KOPT-K1 (cell line): ENCODE data around the gene PODXL2.

Experiments
- H3K27ac ChIP-seq: fragments of 200-600 bp; sonication (generic); 2 replicates; pipeline ENCODE4 v1.5.1; 2016; ENCODE audit warnings: antibody characterized with exemption, mild to moderate bottlenecking, low read depth, low read length; ENCODE audit not compliant: poor library complexity, severe bottlenecking
- H3K36me3 ChIP-seq: fragments of 200-600 bp; sonication (generic); 2 replicates; pipeline ENCODE4 v1.5.1; 2017; ENCODE audit warnings: antibody characterized with exemption, mild to moderate bottlenecking, low read length, moderate library complexity; ENCODE audit not compliant: insufficient read depth
- H3K9me3 ChIP-seq: fragments of 200-600 bp; sonication (generic); 2 replicates; pipeline ENCODE4 v1.5.1; 2017; ENCODE audit warnings: antibody characterized with exemption, low read length, mild to moderate bottlenecking; ENCODE audit not compliant: insufficient read depth, poor library complexity, severe bottlenecking

PODXL2 gene

GRCh38 chr3:127614928-127615589, 13.9 kb upstream of the PODXL2 start:
- Histone ChIP-seq H3K36me3 (peaks cover 100% of the 10 kb centered on the region), H3K9me3 (no peaks in the 10 kb centered on the region), H3K27ac (no peak overlapping the region)

DNA sequence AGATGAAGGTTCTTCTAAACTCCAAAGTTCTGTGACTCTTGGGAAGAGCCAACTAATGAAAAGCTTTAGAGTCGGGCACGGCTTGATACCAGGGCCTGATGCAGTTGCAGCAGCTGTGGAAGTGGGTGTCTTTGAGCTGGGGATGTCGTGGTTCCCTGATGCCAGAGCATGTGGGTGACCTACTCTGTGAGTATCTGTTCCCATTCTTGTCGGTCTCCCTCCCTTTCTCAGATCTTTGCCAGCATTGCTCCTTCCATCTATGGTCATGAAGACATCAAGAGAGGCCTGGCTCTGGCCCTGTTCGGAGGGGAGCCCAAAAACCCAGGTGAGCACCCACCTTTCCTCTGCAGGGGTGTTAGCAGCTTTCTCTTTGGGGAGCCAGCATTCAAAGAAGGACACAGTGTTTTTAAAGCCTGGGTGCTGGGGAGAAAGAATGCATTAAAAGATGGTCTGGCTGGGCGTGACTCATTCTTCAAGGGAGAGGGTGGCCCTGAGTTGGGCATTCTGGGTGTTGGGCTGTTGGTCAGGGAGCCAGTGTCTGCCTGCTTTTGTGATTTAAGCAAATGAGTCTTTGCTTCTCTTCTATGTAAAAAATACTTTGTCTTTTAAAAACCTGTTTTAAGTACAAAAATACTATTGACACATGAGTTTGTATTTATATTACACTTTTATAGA, 13.2 kb upstream of the PODXL2 start:
- Histone ChIP-seq H3K36me3 (peaks cover 100% of the 10 kb centered on the region), H3K27ac (no peak overlapping the region), H3K9me3 (no peaks in the 10 kb centered on the region)

DNA sequence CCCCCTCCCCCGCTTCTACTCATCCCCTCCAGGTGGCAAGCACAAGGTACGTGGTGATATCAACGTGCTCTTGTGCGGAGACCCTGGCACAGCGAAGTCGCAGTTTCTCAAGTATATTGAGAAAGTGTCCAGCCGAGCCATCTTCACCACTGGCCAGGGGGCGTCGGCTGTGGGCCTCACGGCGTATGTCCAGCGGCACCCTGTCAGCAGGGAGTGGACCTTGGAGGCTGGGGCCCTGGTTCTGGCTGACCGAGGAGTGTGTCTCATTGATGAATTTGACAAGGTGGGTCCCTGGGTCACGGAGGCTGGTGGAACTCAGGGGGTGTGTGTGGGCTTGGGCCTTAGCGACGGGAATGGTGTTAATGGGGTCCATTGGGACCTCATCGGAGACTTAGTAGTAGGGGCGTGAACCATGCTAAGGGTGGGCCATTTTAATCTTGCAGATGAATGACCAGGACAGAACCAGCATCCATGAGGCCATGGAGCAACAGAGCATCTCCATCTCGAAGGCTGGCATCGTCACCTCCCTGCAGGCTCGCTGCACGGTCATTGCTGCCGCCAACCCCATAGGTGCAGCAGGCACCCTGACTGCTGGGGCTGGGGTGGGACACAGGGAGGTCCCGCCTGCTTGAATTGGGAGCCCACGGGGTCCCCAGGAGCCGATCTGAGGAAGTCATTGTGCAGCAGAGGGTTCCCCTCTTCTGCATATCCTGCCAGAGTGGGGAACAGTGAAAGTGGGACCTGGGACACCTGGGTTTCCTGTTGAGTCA, 12.0 kb upstream of the PODXL2 start:
- no peak overlapping the region for H3K27ac ChIP-seq
- H3K36me3 ChIP-seq = peaks cover 100% of the 10 kb centered on the region
- H3K9me3 ChIP-seq = no peaks in the 10 kb centered on the region

GRCh38 chr3:127618891-127619290, 10.1 kb upstream of the PODXL2 start:
- no peak overlapping the region for H3K27ac ChIP-seq
- H3K36me3 ChIP-seq = peaks cover 97% of the 10 kb centered on the region
- H3K9me3 ChIP-seq = no peaks in the 10 kb centered on the region

- Histone ChIP-seq H3K27ac (no peak overlapping the region), H3K36me3 (peaks cover 78% of the 10 kb centered on the region), H3K9me3 (no peaks in the 10 kb centered on the region)
Observed at GRCh38 chr3:127620637-127621375, 8.2 kb upstream of the PODXL2 start.

- H3K9me3 ChIP-seq = no peaks in the 10 kb centered on the region
- H3K27ac ChIP-seq = no peak overlapping the region
- H3K36me3 ChIP-seq = peaks cover 66% of the 10 kb centered on the region
Observed at GRCh38 chr3:127622031-127622430, 7.0 kb upstream of the PODXL2 start.

DNA sequence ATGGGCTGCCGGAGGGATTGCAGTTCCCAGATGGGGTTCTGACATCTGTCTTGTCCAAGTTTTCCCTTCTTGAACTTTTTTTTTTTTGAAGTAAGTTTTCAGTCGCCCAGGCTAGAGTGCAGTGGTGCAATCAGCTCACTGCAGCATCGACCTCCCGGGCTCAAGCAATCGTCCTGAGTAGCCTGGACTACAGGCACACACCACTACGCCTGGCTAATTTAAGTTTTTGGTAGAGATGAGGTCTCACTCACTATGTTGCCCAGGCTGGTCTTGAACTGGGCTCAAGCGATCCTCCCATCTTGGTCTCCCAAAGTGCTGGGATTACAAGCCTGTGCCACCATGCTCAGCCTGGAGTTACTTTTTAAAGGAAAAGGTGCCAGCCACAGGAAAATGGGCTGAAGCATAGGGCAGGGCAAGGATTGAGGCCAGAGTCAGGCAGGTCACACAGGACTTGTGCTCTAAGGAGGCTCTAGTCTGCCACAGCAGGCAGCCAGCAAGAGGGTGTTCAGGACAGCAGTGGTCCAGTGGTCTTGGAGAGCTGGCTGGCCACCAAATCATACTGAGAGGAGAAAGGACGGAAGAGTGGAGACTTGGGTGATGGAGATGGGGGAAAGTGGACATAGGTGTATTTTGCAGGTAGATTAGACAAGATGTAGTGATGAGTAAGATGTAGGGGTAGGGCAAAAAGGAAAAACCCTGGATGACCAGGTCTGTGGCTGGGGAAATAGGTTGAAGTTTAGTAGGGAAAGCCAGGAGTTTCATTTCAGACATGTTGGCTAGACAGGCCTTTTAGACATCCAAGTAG, 6.0 kb upstream of the PODXL2 start:
- Histone ChIP-seq H3K36me3 (peaks cover 56% of the 10 kb centered on the region), H3K27ac (no peak overlapping the region), H3K9me3 (no peaks in the 10 kb centered on the region)

DNA sequence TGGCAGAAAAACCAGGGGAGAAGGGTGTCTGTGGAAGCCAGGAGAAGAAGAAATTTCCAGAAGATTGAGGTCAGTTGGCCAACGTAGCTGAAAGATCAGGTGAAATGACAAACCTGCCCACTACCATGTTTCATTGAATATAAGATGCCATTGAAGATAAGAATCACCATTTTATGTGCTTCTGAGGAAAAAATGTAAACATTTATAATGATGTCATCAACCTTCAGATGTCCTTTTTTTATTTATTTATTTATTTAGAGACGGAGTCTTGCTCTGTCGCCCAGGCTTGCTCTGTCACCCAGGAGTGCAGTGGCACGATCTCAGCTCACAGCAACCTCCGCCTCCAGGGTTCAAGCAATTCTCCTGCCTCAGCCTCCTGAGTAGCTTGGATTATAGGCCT, 4.9 kb upstream of the PODXL2 start:
- Histone ChIP-seq H3K9me3 (no peaks in the 10 kb centered on the region), H3K36me3 (peaks cover 45% of the 10 kb centered on the region), H3K27ac (no peak overlapping the region)

GRCh38 chr3:127625821-127626220, 3.2 kb upstream of the PODXL2 start:
- H3K9me3 ChIP-seq = no peaks in the 10 kb centered on the region
- no peak overlapping the region for H3K27ac ChIP-seq
- peaks cover 28% of the 10 kb centered on the region for H3K36me3 ChIP-seq

GRCh38 chr3:127628426-127628787, 578 bp upstream of the PODXL2 start:
- H3K36me3 ChIP-seq = peaks cover 2% of the 10 kb centered on the region; the same call in 1 of the 2 replicates
- no peaks in the 10 kb centered on the region for H3K9me3 ChIP-seq
- H3K27ac ChIP-seq = no peak overlapping the region

DNA sequence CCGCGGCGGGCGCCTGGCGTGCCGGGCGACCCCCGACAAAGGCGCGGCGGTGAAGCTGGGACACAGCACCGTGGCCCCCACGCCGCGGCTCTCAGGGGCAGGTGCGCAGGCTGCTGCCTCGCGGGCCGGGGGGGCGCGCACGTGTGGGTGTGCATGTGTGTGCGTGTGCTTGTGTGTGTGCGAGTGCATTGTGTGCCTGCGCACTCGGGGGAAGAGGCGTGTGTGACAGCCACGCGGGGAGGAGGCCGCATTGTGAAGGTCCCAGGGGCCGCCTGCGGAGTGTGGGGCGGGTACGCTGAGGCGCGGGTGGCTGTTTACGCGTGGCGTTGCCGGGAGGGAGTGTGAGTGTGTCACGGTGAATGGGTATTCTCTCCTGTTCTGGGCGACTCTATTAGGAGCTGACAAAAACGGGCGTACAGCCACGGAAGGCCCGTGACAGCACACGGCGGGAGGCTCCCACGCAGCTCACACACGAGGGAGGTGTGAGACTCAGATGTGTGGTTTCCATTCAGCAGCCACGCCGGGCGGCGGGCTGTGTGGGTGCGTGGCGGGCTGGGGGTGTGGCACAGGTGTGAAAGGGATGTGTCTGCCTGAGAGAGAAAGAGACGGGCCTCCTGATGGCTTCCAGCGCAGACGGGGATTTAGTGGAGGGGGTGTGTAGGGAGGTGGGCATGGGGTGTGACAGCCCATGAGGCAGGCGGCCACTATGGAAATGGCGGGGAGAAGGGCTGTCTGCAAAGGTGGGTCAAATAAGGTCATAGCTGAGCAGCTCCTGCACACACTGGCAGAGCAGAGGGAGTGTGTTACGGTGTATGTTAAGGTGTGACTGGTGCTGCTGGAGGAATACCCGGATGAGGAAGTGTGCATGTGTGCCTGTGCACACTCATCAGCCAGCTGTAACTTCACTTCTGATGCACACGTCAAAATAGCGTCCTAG, 750 bp downstream of the PODXL2 start:
- Histone ChIP-seq H3K36me3 (no peaks in the 10 kb centered on the region), H3K9me3 (no peaks in the 10 kb centered on the region), H3K27ac (no peak overlapping the region)

GRCh38 chr3:127630811-127631714, 2.1 kb downstream of the PODXL2 start:
- H3K36me3 ChIP-seq = no peaks in the 10 kb centered on the region
- H3K9me3 ChIP-seq = no peaks in the 10 kb centered on the region
- H3K27ac ChIP-seq = no peak overlapping the region
